NCI-H2029 (cell line): Measurements from ENCODE around the gene CD300LG.
"Not testable (repeated sequence)": the region's sequence is repeated elsewhere in the genome, so short reads cannot be mapped to it uniquely, and the experiment has no call there.

Experiments
- DNase-seq: peaks from one replicate; lab custom pipeline; 2025; lab: John Stamatoyannopoulos, UW

CD300LG gene

GRCh38 chr17:43854498-43854897 is 7.5 kb downstream of the CD300LG start:
- DNase-seq = no peak

GRCh38 chr17:43855061-43855460 is 8.1 kb downstream of the CD300LG start:
- DNase-seq = no peak

GRCh38 chr17:43856141-43856540 is 9.2 kb downstream of the CD300LG start:
- no peak for DNase-seq

- DNase-seq = no peak
Observed at GRCh38 chr17:43857141-43857540, 10.2 kb downstream of the CD300LG start.

GRCh38 chr17:43857957-43858600 is 11.1 kb downstream of the CD300LG start:
- DNase-seq = no peak

GRCh38 chr17:43860077-43860725 is 13.2 kb downstream of the CD300LG start:
- DNase-seq = no peak

GRCh38 chr17:43860927-43861622 is 14.1 kb downstream of the CD300LG start:
- no peak for DNase-seq

GRCh38 chr17:43861960-43862359 is 15.0 kb downstream of the CD300LG start:
- DNase-seq = no peak

- no peak for DNase-seq
Observed at GRCh38 chr17:43864161-43864984, 17.4 kb downstream of the CD300LG start.

- no peak for DNase-seq
Observed at GRCh38 chr17:43868226-43868994, 21.4 kb downstream of the CD300LG start.

GRCh38 chr17:43869031-43869430 is 22.1 kb downstream of the CD300LG start:
- DNase-seq = not testable (repeated sequence)

GRCh38 chr17:43871946-43872690 is 25.1 kb downstream of the CD300LG start:
- no peak for DNase-seq

GRCh38 chr17:43873091-43873490 is 26.1 kb downstream of the CD300LG start:
- no peak for DNase-seq

GRCh38 chr17:43873815-43874214 is 26.8 kb downstream of the CD300LG start:
- DNase-seq = no peak

- DNase-seq = no peak
Observed at GRCh38 chr17:43874293-43874692, 27.3 kb downstream of the CD300LG start.

GRCh38 chr17:43875476-43876147 is 28.6 kb downstream of the CD300LG start:
- no peak for DNase-seq

- no peak for DNase-seq
Observed at GRCh38 chr17:43877031-43877430, 30.1 kb downstream of the CD300LG start.

GRCh38 chr17:43877451-43878155 is 30.6 kb downstream of the CD300LG start:
- DNase-seq = no peak
